B cell (primary cell): Measurements from ENCODE around the gene MPDZ. TPM values are rescaled to one million over a fixed set of nuclear protein-coding genes. Genes with fewer than 3 reads are reported as not detected.

Source experiments
- ATAC-seq: fragments of 200-7000 bp; cut with Tn5 transposase; one replicate; pipeline ENCODE4 v1.10.0; 2021; ENCODE audit warnings: low read depth, mild to moderate bottlenecking, moderate number of reproducible peaks, moderate library complexity
- CTCF ChIA-PET: fragments of 350-600 bp; sonication (Branson Sonifier 250); formaldehyde crosslinking; loops from one replicate; lab custom pipeline; 2021; ENCODE audit warnings: antibody characterized with exemption, inconsistent platforms; lab: Charles Lee
- POLR2A ChIA-PET: fragments of 350-600 bp; sonication (Branson Sonifier 250); formaldehyde crosslinking; loops from one replicate; lab custom pipeline; 2021; ENCODE audit warnings: antibody characterized with exemption; lab: Charles Lee
- DNase-seq: peaks from one replicate; pipeline ENCODE4 v3.0.0; 2013
- H2AFZ ChIP-seq: 2 replicates; pipeline ENCODE4 v1.6.1; 2012; ENCODE audit warnings: mild to moderate bottlenecking, low read depth, low read length; ENCODE audit not compliant: insufficient read depth, poor library complexity, severe bottlenecking
- H3K27ac ChIP-seq, 2 donors: 1 replicate in 1 of 2; 2 replicates in 1 of 2; pipeline ENCODE4 v1.5.1; 2012 to 2013; ENCODE audit warnings: low read length in 2 of 2, mild to moderate bottlenecking in 2 of 2, moderate library complexity in 1 of 2
- H3K27me3 ChIP-seq, 4 experiments: fragments of 200-600 bp in 1 of 4; sonication (generic) in 1 of 4; replicated peaks in 1 of 4; 1 replicate in 2 of 4; 2 replicates in 2 of 4; pipeline versions ENCODE4 v1.6.1 to v1.7.0; 2013 to 2016; ENCODE audit warnings: low read length in 3 of 4, mild to moderate bottlenecking in 2 of 4, mixed read lengths in 1 of 4, moderate library complexity in 1 of 4; ENCODE audit not compliant: insufficient read depth in 4 of 4, control insufficient read depth in 3 of 4; ENCODE audit errors: control extremely low read depth in 1 of 4
- H3K36me3 ChIP-seq, 2 experiments: replicated peaks in 1 of 2; 1 replicate in 1 of 2; 2 replicates in 1 of 2; pipeline versions ENCODE4 v1.6.1 to v1.7.1; 2013; ENCODE audit warnings: low read length in 1 of 2; ENCODE audit not compliant: insufficient read depth in 2 of 2, control insufficient read depth in 1 of 2; ENCODE audit errors: control extremely low read depth in 1 of 2, extremely low read depth in 1 of 2
- H3K4me1 ChIP-seq, 2 donors: fragments of 200-600 bp in 1 of 2; sonication (generic) in 1 of 2; 1 replicate in 1 of 2; 2 replicates in 1 of 2; pipeline versions ENCODE4 v1.5.1 to v1.6.1; 2013 to 2017; ENCODE audit warnings: low read length in 2 of 2; ENCODE audit not compliant: control insufficient read depth in 2 of 2, insufficient read depth in 2 of 2
- H3K4me2 ChIP-seq: replicated peaks from 2 replicates; pipeline ENCODE3; 2012; ENCODE audit warnings: mild to moderate bottlenecking, low read depth, low read length; ENCODE audit not compliant: poor library complexity, severe bottlenecking
- H3K4me3 ChIP-seq, 5 experiments: fragments of 200-600 bp in 1 of 5; sonication (generic) in 1 of 5; 1 replicate in 3 of 5; 2 replicates in 2 of 5; pipeline versions ENCODE4 v1.5.1 to v1.7.0; 2011 to 2016; ENCODE audit warnings: low read length in 4 of 5, mild to moderate bottlenecking in 4 of 5, low read depth in 2 of 5, control low read depth in 1 of 5, moderate library complexity in 1 of 5; ENCODE audit not compliant: insufficient read depth in 1 of 5; ENCODE audit errors: control extremely low read depth in 1 of 5, extremely low read depth in 1 of 5
- H3K79me2 ChIP-seq: fragments of 200-600 bp; sonication (generic); one replicate; pipeline ENCODE4 v1.6.0; 2016; ENCODE audit warnings: low read length; ENCODE audit not compliant: control insufficient read depth, insufficient read depth
- H3K9ac ChIP-seq: fragments of 200-600 bp; sonication (generic); 2 replicates; pipeline ENCODE4 v1.6.1; 2017; ENCODE audit warnings: mild to moderate bottlenecking, low read length, moderate library complexity
- H3K9me3 ChIP-seq, 3 donors: one replicate each; pipeline versions ENCODE4 v1.6.1 to v1.7.1; 2013; ENCODE audit warnings: low read length in 2 of 3; ENCODE audit not compliant: control insufficient read depth in 2 of 3, insufficient read depth in 1 of 3; ENCODE audit errors: control extremely low read depth in 1 of 3
- H4K20me1 ChIP-seq: 2 replicates; pipeline ENCODE4 v1.6.0; 2012; ENCODE audit warnings: mild to moderate bottlenecking, low read length; ENCODE audit not compliant: insufficient read depth, control insufficient read depth, poor library complexity, severe bottlenecking
- H3K27ac Mint-ChIP-seq: one replicate; pipeline ENCODE4 v1.8.0; 2021; ENCODE audit warnings: mixed read lengths
- H3K27me3 Mint-ChIP-seq: one replicate; pipeline ENCODE4 v1.8.0; 2021; ENCODE audit warnings: mixed read lengths
- H3K4me1 Mint-ChIP-seq: one replicate; pipeline ENCODE4 v1.8.0; 2021; ENCODE audit warnings: mixed read lengths
- H3K4me3 Mint-ChIP-seq: one replicate; pipeline ENCODE4 v1.8.0; 2021; ENCODE audit warnings: mixed read lengths
- H3K9me3 Mint-ChIP-seq: one replicate; pipeline ENCODE4 v1.8.0; 2022; ENCODE audit warnings: mixed read lengths; ENCODE audit not compliant: insufficient read depth
- EZH2 ChIP-seq: IDR thresholded peaks from 2 replicates; pipeline ENCODE4 v1.6.1; 2012; ENCODE audit warnings: borderline replicate concordance, low read depth, mild to moderate bottlenecking, moderate library complexity, low read length; ENCODE audit not compliant: insufficient read depth, poor library complexity, severe bottlenecking
- WGBS: methylation state at CpG from one replicate; pipeline ENCODE4 v1.1.5; 2013; ENCODE audit warnings: missing lambda C conversion rate; ENCODE audit not compliant: insufficient coverage; 5-methylcytosine and 5-hydroxymethylcytosine counted together
- intact Hi-C: fragments of 100-400 bp; cut with micrococcal nuclease; formaldehyde crosslinking; loops from one replicate; pipeline ENCODE4 v1.10.0; 2022
- polyA plus RNA-seq: library from polyadenylated mRNA; depleted of rRNA; stranded (reverse); fragments of >200 nt; gene quantifications from 2 replicates; pipeline ENCODE4 v1.2.3, GENCODE V29; 2012
- total RNA-seq, 2 donors: library from RNA; stranded (reverse); fragments of 120-200 nt in 1 of 2; gene quantifications; 1 replicate in 1 of 2; 2 replicates in 1 of 2; pipeline versions ENCODE4 v1.2.3 to v1.2.4, GENCODE V29; 2013 to 2022
- TF ChIP-seq, protein P1 (sequence below): fragments of 200-600 bp; IDR thresholded peaks from one replicate; pipeline ENCODE4 v1.8.0; 2022; ENCODE audit warnings: antibody characterized with exemption, mild to moderate bottlenecking

The MPDZ gene
- total and polyA plus RNA-seq, 2 donors (not counting 1 experiment from before 2014, with no cell fraction given), result not detected

DNA sequence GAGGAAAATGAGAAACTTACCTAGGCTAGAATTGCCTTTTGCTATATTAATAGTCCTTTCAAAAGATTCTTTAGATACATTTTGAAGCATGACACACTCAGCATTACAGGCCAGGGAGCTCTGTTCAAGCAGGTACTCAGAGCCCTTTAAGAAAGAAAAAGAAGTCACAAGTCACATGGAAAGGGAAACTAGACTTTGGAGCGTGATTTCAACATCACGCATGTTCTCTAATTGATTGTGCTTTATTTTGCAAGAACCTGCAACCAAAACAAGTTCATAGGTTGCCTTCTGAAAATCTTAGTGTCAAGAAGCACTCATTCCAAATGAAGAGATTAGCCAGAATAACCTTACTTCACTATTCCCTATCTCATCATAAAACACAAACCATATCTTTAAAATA lies 103.8 kb downstream of the MPDZ start:
- no peak overlapping the region for H3K27ac Mint-ChIP-seq
- Histone ChIP-seq H3K9me3 (no peaks in the 10 kb centered on the region), H3K4me3 (no peak overlapping the region), H3K4me2 (no peak overlapping the region), H3K9ac (no peak overlapping the region), H4K20me1 (no peaks in the 10 kb centered on the region), H3K36me3 (no peaks in the 10 kb centered on the region), H3K4me1 (no peaks in the 10 kb centered on the region), H3K79me2 (no peaks in the 10 kb centered on the region), H3K27ac (no peak overlapping the region), H2AFZ (no peak overlapping the region), H3K27me3 (no peaks in the 10 kb centered on the region)
- ChIA-PET CTCF (no interaction called here), POLR2A (no interaction called here)
- DNase-seq (no peak), ATAC-seq (no peak)
- no peak for TF ChIP-seq EZH2
- TF ChIP-seq, protein P1, sequence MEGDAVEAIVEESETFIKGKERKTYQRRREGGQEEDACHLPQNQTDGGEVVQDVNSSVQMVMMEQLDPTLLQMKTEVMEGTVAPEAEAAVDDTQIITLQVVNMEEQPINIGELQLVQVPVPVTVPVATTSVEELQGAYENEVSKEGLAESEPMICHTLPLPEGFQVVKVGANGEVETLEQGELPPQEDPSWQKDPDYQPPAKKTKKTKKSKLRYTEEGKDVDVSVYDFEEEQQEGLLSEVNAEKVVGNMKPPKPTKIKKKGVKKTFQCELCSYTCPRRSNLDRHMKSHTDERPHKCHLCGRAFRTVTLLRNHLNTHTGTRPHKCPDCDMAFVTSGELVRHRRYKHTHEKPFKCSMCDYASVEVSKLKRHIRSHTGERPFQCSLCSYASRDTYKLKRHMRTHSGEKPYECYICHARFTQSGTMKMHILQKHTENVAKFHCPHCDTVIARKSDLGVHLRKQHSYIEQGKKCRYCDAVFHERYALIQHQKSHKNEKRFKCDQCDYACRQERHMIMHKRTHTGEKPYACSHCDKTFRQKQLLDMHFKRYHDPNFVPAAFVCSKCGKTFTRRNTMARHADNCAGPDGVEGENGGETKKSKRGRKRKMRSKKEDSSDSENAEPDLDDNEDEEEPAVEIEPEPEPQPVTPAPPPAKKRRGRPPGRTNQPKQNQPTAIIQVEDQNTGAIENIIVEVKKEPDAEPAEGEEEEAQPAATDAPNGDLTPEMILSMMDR, result no peak
- intact Hi-C loops, result no loop called here
- H3K9me3 Mint-ChIP-seq, result peaks cover 5% of the 10 kb centered on the region
- 100% methylated on average over 2 of the region's 2 CpGs for WGBS
- no peaks in the 10 kb centered on the region for H3K4me1 Mint-ChIP-seq
- no peaks in the 10 kb centered on the region for H3K27me3 Mint-ChIP-seq
- H3K4me3 Mint-ChIP-seq, result no peak overlapping the region

DNA sequence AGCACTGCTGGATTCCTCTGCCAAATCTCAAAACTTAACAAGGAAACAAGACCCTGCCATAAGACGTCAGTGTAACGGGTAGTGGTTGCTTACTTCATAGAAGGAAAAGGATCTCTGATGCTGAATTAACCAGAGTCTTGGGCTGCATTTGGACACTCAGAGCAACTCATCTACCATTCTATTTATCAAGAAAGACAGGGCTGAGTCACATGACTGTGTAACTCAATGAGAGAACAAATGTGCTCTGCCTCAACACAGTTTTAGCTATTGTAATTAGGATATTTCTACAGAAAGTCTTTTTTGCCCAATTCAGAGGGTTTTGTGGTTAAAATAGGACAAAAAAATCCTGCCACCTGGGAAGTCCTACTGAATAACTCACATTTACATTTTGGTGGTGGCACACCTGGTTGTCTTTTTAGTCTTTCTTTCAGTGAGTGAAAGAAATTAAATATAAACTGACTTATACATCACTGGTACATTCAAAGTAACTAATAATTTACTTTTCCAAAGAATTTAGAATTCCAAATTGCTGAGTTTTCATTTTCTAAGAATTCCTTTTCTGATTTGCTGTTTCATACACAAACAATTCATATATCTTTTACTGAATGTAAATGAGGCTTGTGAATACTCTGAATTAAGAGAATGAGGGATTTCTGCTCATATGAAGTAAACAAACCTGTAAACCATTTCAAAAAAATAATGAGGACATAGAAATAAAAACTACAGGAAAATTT lies 104.4 kb downstream of the MPDZ start:
- no peak for DNase-seq
- Mint-ChIP-seq H3K27me3 (no peaks in the 10 kb centered on the region), H3K4me3 (no peak overlapping the region), H3K9me3 (peaks cover 5% of the 10 kb centered on the region), H3K4me1 (no peaks in the 10 kb centered on the region), H3K27ac (no peak overlapping the region)
- Histone ChIP-seq H3K27me3 (no peaks in the 10 kb centered on the region), H2AFZ (no peak overlapping the region), H3K27ac (no peak overlapping the region), H4K20me1 (no peaks in the 10 kb centered on the region), H3K9me3 (peaks cover 0 to 2% (median 0%) of the 10 kb centered on the region in 3 donors), H3K4me1 (no peaks in the 10 kb centered on the region), H3K36me3 (no peaks in the 10 kb centered on the region), H3K9ac (no peak overlapping the region), H3K4me2 (no peak overlapping the region), H3K79me2 (no peaks in the 10 kb centered on the region), H3K4me3 (no peak overlapping the region)
- TF ChIP-seq EZH2, result no peak
- TF ChIP-seq, protein P1, result no peak
- no peak for ATAC-seq
- ChIA-PET CTCF (no interaction called here), POLR2A (no interaction called here)
- WGBS, result no CpG with 5 or more reads among the region's 2 CpGs
- intact Hi-C loops, result no loop called here
